HG03159 (cell line): Measurements from ENCODE around the gene OR4D10.

Experiments
- ATAC-seq: cut with Tn5 transposase; IDR thresholded peaks from one replicate; pipeline ENCODE4 v1.9.1; 2021; ENCODE audit warnings: mild to moderate bottlenecking, moderate library complexity; ENCODE audit not compliant: unreplicated experiment

OR4D10 gene

DNA sequence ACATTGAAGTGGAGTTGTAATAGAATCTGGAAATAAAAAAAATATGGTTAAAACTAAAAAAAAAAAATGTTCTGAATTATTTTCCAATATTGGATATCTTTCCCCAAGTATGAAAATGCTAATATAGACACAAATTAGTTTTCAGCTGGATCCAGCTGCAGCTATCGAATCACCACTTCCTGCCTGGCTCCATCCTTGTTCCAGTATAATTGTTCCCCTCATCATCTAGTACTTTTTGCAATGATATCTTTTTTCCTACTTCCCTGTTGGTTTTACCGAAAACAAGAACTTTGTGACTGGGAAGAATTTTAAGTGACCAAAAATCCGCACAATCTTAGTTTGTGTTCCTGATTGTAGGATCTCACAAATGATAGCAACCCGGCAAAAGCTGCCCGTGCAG lies 47.6 kb downstream of the OR4D10 start:
- ATAC-seq: no peak

DNA sequence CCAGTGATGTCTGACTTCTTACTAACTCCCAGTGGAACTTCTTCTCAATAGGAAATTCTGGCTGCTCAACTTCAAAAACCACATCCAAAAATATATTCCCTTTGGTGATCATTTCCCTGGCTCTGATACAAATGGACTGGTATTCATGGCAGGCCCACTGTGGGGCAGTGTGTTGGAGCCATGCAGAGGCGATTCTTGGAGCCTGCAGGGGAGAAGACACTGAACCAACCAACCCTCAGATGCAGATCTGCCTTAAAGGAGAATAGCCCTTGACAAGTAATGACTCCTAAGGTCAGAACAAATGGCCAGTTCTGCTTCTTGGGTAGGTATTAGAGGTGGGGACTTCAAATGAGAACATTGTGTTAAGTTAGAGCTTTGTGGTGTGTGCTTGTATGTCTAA lies 50.4 kb downstream of the OR4D10 start:
- no peak for ATAC-seq

DNA sequence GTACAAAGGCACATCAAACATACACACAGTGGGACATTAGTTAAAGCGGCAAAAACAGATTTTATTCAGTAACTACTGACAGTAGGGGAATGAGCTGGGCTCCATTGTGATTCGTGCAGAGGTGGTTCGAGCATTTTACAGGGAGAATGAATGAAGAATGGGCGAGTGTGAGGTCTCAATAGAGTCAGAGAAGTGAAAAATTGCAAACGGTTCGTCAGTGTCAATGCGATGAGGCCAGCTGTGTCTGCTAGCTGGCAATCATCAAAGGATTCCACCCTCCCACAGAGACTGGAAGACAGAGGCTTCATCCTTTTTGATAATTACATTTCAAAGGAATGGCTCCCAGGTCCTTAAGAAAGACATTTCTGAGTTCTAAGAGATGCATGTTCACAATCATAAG lies 55.6 kb downstream of the OR4D10 start:
- no peak for ATAC-seq
